GM11168 (cell line): Measurements from ENCODE around the gene ENOX2.
"Not testable (repeated sequence)": the region's sequence is repeated elsewhere in the genome, so short reads cannot be mapped to it uniquely, and the experiment has no call there.

Experiments
- in situ Hi-C: fragments of 300-500 bp; cut with MboI; formaldehyde crosslinking; loops from one replicate; pipeline ENCODE4 v1.12.0; 2022; ENCODE audit warnings: low sequenced_read_pairs; ENCODE audit not compliant: unreplicated experiment

The ENOX2 gene

GRCh38 chrX:130714135-130714534 is 188.9 kb downstream of the ENOX2 start:
- in situ Hi-C loops: no loop called here

GRCh38 chrX:130709178-130709577 is 193.8 kb downstream of the ENOX2 start:
- in situ Hi-C loops: not testable (repeated sequence)

GRCh38 chrX:130705591-130705990 is 197.4 kb downstream of the ENOX2 start:
- in situ Hi-C loops: no loop called here

GRCh38 chrX:130704053-130705038 is 198.7 kb downstream of the ENOX2 start:
- in situ Hi-C loops: no loop called here

- in situ Hi-C loops: no loop called here
Measured at GRCh38 chrX:130702867-130703707, 199.9 kb downstream of the ENOX2 start.

GRCh38 chrX:130700629-130701028 is 202.4 kb downstream of the ENOX2 start:
- in situ Hi-C loops: no loop called here

GRCh38 chrX:130699618-130700017 is 203.4 kb downstream of the ENOX2 start:
- in situ Hi-C loops: no loop called here

GRCh38 chrX:130696542-130696941 is 206.5 kb downstream of the ENOX2 start:
- in situ Hi-C loops: no loop called here

GRCh38 chrX:130695931-130696330 is 207.1 kb downstream of the ENOX2 start:
- in situ Hi-C loops: no loop called here

- in situ Hi-C loops: no loop called here
Measured at GRCh38 chrX:130694983-130695382, 208.0 kb downstream of the ENOX2 start.

- in situ Hi-C loops: no loop called here
Measured at GRCh38 chrX:130691576-130691975, 211.4 kb downstream of the ENOX2 start.

GRCh38 chrX:130688360-130688759 is 214.6 kb downstream of the ENOX2 start:
- in situ Hi-C loops: no loop called here

GRCh38 chrX:130682990-130683389 is 220.0 kb downstream of the ENOX2 start:
- in situ Hi-C loops: no loop called here

GRCh38 chrX:130680164-130681035 is 222.6 kb downstream of the ENOX2 start:
- in situ Hi-C loops: no loop called here

GRCh38 chrX:130676861-130677260 is 226.1 kb downstream of the ENOX2 start:
- in situ Hi-C loops: no loop called here

- in situ Hi-C loops: no loop called here
Measured at GRCh38 chrX:130672214-130672613, 230.8 kb downstream of the ENOX2 start.

- in situ Hi-C loops: no loop called here
Measured at GRCh38 chrX:130669233-130669632, 233.8 kb downstream of the ENOX2 start.

- in situ Hi-C loops: no loop called here
Measured at GRCh38 chrX:130665263-130665662, 237.7 kb downstream of the ENOX2 start.

- in situ Hi-C loops: no loop called here
Measured at GRCh38 chrX:130658310-130658709, 244.7 kb downstream of the ENOX2 start.

- in situ Hi-C loops: no loop called here
Measured at GRCh38 chrX:130654409-130654950, 248.5 kb downstream of the ENOX2 start.
